Testis (tissue), 3 donors: ENCODE data around the gene PLA2G4C. TPM values are rescaled to one million over a fixed set of nuclear protein-coding genes. Genes with fewer than 3 reads are reported as not detected.

Experiments
- DNase-seq: peaks from one replicate; pipeline ENCODE4 v3.0.0-alpha.2; 2019
- H3K27ac ChIP-seq, 2 donors: fragments of 200-600 bp; sonication (generic); one replicate each; pipeline ENCODE4 v1.5.1; 2019
- H3K27me3 ChIP-seq: fragments of 200-600 bp; sonication (generic); one replicate; pipeline ENCODE4 v1.5.1; 2019
- H3K36me3 ChIP-seq: fragments of 200-600 bp; sonication (generic); one replicate; pipeline ENCODE4 v1.5.1; 2017; ENCODE audit warnings: low read depth; ENCODE audit errors: missing control alignments
- H3K4me1 ChIP-seq: fragments of 200-600 bp; sonication (generic); one replicate; pipeline ENCODE4 v1.5.1; 2019
- H3K4me3 ChIP-seq, 2 donors: fragments of 200-600 bp; sonication (generic); one replicate each; pipeline ENCODE4 v1.5.1; 2017 to 2019
- H3K9me3 ChIP-seq: fragments of 200-600 bp; sonication (generic); one replicate; pipeline ENCODE4 v1.5.1; 2017
- POLR2A ChIP-seq: fragments of 450-650 bp; IDR thresholded peaks from one replicate; pipeline ENCODE4 v1.6.1; 2017; ENCODE audit warnings: antibody characterized with exemption, mild to moderate bottlenecking, moderate library complexity
- WGBS, 2 donors: methylation state at CpG; one replicate each; pipeline ENCODE4 v1.1.5; 2018; 5-methylcytosine and 5-hydroxymethylcytosine counted together
- intact Hi-C: fragments of 100-400 bp; cut with DNase I; formaldehyde crosslinking; loops from one replicate; pipeline ENCODE4 v1.15.1; 2023; ENCODE audit warnings: low total_unique reads
- polyA plus RNA-seq: library from polyadenylated mRNA; stranded (reverse); fragments of 350-450 nt; fragmentation: Illumina TruSeq; extraction: RNeasy Lipid Tissue Mini Kit (QIAGEN cat#74804); gene quantifications from one replicate; pipeline ENCODE4 v1.2.3, GENCODE V29; 2014; ENCODE audit warnings: low read depth, low replicate concordance; ENCODE audit not compliant: insufficient read depth
- total RNA-seq, 2 donors: library from RNA; depleted of rRNA; stranded (reverse); fragments of >200 nt; gene quantifications; one replicate each; pipeline ENCODE4 v1.2.3, GENCODE V29; 2016
- TF ChIP-seq, protein P1 (sequence below), 3 experiments: fragments of 450-650 bp in 2 of 3; fragments of 200-600 bp in 1 of 3; sonication (generic) in 1 of 3; IDR thresholded peaks; one replicate each; pipeline ENCODE4 v1.5.1; 2016 to 2019; ENCODE audit warnings: antibody characterized with exemption in 3 of 3, mild to moderate bottlenecking in 2 of 3, moderate library complexity in 1 of 3

The PLA2G4C gene
- total and polyA plus RNA-seq, 3 donors from 2014 or later: 9.6 to 34.5 (median 28.0) TPM

DNA sequence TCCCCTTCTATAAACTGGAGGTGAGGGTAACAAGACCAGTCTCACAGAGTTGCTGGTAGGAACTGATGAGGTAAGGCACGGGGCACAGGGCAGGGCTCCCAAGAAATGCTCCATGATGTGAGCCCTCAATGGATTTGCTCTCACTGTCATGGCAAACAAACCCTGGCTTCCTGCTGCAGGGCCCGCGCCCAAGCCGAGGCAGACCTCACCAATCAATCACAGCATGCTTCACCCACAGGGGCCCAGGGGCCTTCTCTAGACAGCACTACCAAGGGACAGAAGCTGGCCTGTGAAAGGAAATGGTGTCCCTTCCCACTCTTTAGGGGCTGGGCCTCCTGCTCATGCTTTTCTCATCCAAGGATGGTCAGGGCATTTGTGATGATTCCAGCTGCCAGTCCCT, 25.9 kb upstream of the PLA2G4C start:
- no peak for TF ChIP-seq POLR2A
- TF ChIP-seq, protein P1, sequence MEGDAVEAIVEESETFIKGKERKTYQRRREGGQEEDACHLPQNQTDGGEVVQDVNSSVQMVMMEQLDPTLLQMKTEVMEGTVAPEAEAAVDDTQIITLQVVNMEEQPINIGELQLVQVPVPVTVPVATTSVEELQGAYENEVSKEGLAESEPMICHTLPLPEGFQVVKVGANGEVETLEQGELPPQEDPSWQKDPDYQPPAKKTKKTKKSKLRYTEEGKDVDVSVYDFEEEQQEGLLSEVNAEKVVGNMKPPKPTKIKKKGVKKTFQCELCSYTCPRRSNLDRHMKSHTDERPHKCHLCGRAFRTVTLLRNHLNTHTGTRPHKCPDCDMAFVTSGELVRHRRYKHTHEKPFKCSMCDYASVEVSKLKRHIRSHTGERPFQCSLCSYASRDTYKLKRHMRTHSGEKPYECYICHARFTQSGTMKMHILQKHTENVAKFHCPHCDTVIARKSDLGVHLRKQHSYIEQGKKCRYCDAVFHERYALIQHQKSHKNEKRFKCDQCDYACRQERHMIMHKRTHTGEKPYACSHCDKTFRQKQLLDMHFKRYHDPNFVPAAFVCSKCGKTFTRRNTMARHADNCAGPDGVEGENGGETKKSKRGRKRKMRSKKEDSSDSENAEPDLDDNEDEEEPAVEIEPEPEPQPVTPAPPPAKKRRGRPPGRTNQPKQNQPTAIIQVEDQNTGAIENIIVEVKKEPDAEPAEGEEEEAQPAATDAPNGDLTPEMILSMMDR (IDR thresholded peaks at IDR 0.05): no peak
- Histone ChIP-seq H3K4me1 (no peaks in the 10 kb centered on the region), H3K36me3 (no peaks in the 10 kb centered on the region), H3K9me3 (no peaks in the 10 kb centered on the region), H3K27ac (no peak overlapping the region), H3K4me3 (no peak overlapping the region), H3K27me3 (no peaks in the 10 kb centered on the region)
- DNase-seq: no peak
- intact Hi-C loops: no loop called here
- WGBS, 2 donors: 92 to 100% methylated on average over 3 to 4 of the region's 4 CpGs

DNA sequence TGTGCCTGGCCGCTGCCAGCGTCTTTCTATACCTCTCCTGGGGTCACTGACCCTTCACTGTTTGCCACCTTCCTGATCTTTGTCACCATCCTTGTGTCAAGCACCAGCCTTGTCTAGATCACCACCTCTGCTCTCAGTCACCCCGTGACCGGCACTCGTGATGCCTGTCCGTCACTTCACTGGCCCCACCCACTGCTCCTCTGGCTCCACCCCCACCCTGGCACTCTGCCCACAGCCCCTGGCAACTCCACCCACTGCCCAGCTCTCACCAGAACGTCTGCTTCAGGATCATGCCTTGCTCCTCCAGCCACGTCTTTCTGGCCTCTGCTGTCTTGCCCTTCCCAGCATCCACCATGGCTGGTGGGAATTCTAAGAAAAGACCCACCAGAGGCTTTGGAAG, 24.8 kb upstream of the PLA2G4C start:
- WGBS, 2 donors: 85 to 89% methylated on average over 7 to 8 of the region's 8 CpGs

DNA sequence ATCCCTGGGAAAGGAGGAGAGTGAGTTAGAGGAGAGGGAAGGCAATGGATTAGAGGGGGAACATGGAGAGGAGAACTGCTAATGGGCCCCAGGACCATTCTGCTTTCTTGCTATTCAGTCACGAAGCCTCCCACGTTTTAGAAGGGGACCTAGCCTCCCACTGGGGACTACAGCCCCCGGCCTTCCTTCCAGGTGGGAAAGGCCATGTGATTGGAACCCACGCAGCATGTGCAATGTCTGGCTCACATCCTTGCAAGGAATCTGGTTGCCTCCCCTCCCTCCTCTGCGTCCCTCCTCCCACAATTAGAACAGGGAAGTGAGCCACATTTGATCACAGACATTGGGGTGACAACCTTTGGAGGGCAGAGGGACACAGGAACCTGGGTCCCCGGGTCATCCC, 22.5 kb upstream of the PLA2G4C start:
- Histone ChIP-seq H3K27ac (no peak overlapping the region), H3K4me3 (no peak overlapping the region), H3K27me3 (no peaks in the 10 kb centered on the region), H3K9me3 (no peaks in the 10 kb centered on the region), H3K36me3 (no peaks in the 10 kb centered on the region), H3K4me1 (no peaks in the 10 kb centered on the region)
- 79 to 81% methylated on average over 6 of the region's 6 CpGs for WGBS, 2 donors
- intact Hi-C loops: no loop called here
- no peak for DNase-seq
- TF ChIP-seq POLR2A: no peak
- TF ChIP-seq, protein P1 (IDR thresholded peaks at IDR 0.05): no peak

More for the DNA sequence above, 24.8 kb upstream of the PLA2G4C start:
- TF ChIP-seq, protein P1 (IDR thresholded peaks at IDR 0.05): no peak
- no peak for TF ChIP-seq POLR2A
- DNase-seq: no peak
- Histone ChIP-seq H3K4me3 (no peak overlapping the region), H3K27ac (no peak overlapping the region), H3K4me1 (no peaks in the 10 kb centered on the region), H3K27me3 (no peaks in the 10 kb centered on the region), H3K36me3 (no peaks in the 10 kb centered on the region), H3K9me3 (no peaks in the 10 kb centered on the region)
- intact Hi-C loops: no loop called here

DNA sequence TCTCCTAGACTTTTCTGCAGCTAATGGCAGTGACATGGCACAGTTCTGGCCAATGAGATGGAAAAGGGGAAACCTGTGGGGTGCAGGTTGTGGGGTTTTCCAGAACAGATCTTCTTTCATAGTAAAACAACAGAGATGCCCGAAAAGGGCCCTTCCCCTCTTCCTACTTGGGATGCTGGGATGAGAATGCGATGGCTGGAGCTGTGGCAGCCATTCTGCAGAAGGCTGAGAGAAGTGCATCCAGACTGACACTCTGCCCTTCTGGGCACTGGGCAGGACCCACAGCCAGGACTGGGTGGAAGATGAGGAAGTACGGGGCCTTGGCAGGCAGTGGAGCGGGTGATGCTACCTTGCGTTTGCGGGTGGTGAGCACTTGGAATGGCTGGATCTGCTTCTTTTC, 16.9 kb upstream of the PLA2G4C start:
- H3K36me3 ChIP-seq: no peaks in the 10 kb centered on the region
- H3K27ac ChIP-seq: no peak overlapping the region
- 82 to 98% methylated on average over 6 of the region's 6 CpGs for WGBS, 2 donors
- peaks cover 7% of the 10 kb centered on the region for H3K4me1 ChIP-seq
- H3K9me3 ChIP-seq: no peaks in the 10 kb centered on the region
- H3K27me3 ChIP-seq: no peaks in the 10 kb centered on the region
- intact Hi-C loops: no loop called here
- TF ChIP-seq, protein P1 (IDR thresholded peaks at IDR 0.05): no peak
- no peak for TF ChIP-seq POLR2A
- DNase-seq: no peak
- no peak overlapping the region for H3K4me3 ChIP-seq

DNA sequence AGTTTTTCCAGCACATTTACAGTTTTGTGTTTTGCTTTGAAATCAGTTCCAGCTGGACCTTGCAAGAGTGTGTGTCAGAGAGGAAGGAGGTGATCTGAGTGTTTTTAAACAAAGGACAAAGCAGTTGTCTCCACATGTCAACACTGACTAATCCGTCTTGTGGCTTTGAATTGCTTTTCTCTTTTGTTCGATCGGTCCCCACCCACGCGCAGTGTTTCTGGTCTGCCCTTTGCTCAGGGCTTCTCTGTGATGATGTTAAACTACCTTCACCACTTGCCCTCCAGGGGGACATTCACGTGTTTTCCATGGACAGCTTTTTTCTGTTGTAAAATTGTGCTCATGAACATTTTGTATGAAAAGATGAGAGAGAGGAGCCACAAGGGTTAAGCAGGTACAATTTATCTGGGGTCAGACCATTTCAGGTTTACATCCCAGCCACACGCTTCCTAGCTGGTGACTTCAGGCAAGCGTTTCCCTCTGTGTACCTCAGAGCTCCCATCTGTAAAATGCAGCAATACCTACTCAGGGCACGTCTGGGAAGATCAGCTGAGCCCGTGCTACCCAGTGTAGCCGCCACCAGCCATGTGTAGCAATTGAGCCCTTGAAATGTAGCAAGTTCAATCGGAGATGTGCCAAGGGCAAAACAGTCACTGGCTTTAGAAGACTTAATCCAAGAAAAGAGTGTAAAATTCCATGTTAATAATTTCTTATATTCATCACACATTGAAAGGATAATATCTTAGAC, 13.5 kb upstream of the PLA2G4C start:
- Histone ChIP-seq H3K9me3 (no peaks in the 10 kb centered on the region), H3K36me3 (no peaks in the 10 kb centered on the region), H3K4me3 (no peak overlapping the region), H3K27me3 (no peaks in the 10 kb centered on the region), H3K27ac (peak overlapping the region in 1 of 2 donors; percentile 65), H3K4me1 (peaks cover 7% of the 10 kb centered on the region)
- TF ChIP-seq, protein P1 (IDR thresholded peaks at IDR 0.05): no peak
- no peak for TF ChIP-seq POLR2A
- intact Hi-C loops: no loop called here
- peak; percentile 91 for DNase-seq
- 52 to 68% methylated on average over 12 of the region's 12 CpGs for whole genome bisulfite sequencing, 2 donors
